Measurements from ENCODE around the gene OLAH. TPM values are rescaled to one million over a fixed set of nuclear protein-coding genes. Genes with fewer than 3 reads are reported as not detected.

OLAH gene
- total and polyA plus RNA-seq, 5 donors from 2014 or later, result not detected

GRCh38 chr10:15116225-15116624 is 72.5 kb downstream of the OLAH start:
- ATAC-seq (ENCODE audit: low read depth in 2 of 2) (no peak), DNase-seq (no peak)
- Mint-ChIP-seq H3K27ac (no peak overlapping the region), H3K36me3 (peaks cover 25% of the 10 kb centered on the region), H3K27me3 (no peaks in the 10 kb centered on the region), H3K4me1 (peaks cover 4 to 13% (median 6%) of the 10 kb centered on the region in 4 donors), H3K4me3 (no peak overlapping the region), H3K9me3 (no peaks in the 10 kb centered on the region)
- Histone ChIP-seq H3K9me3 (ENCODE audit: control insufficient read depth in 2 of 2, low read length in 2 of 2) (no peaks in the 10 kb centered on the region), H3K36me3 (ENCODE audit: control insufficient read depth, insufficient read depth, low read length) (peaks cover 69% of the 10 kb centered on the region), H3K27ac (ENCODE audit: insufficient read depth, low read length, poor library complexity, severe bottlenecking) (no peak overlapping the region), H3K4me1 (ENCODE audit: control insufficient read depth, insufficient read depth, low read length, poor library complexity, severe bottlenecking) (no peaks in the 10 kb centered on the region), H3K4me3 (ENCODE audit: low read depth, low read length) (no peak overlapping the region), H3K27me3 (ENCODE audit: control insufficient read depth, insufficient read depth, low read length) (no peaks in the 10 kb centered on the region)

- no peaks in the 10 kb centered on the region for H3K9me3 ChIP-seq (ENCODE audit: control insufficient read depth in 2 of 2, low read length in 2 of 2)
- H3K36me3 ChIP-seq (ENCODE audit: control insufficient read depth, insufficient read depth, low read length), result peaks cover 62% of the 10 kb centered on the region
- Mint-ChIP-seq H3K27me3 (no peaks in the 10 kb centered on the region), H3K4me1 (peaks cover 16 to 23% (median 17%) of the 10 kb centered on the region in 4 donors), H3K9me3 (no peaks in the 10 kb centered on the region), H3K27ac (no peak overlapping the region), H3K4me3 (no peak overlapping the region), H3K36me3 (peaks cover 17% of the 10 kb centered on the region)
- H3K27me3 ChIP-seq (ENCODE audit: control insufficient read depth, insufficient read depth, low read length), result no peaks in the 10 kb centered on the region
- ATAC-seq (ENCODE audit: low read depth in 2 of 2) (no peak), DNase-seq (no peak)
- H3K27ac ChIP-seq (ENCODE audit: insufficient read depth, low read length, poor library complexity, severe bottlenecking), result no peak overlapping the region
- no peak overlapping the region for H3K4me3 ChIP-seq (ENCODE audit: low read depth, low read length)
- H3K4me1 ChIP-seq (ENCODE audit: control insufficient read depth, insufficient read depth, low read length, poor library complexity, severe bottlenecking), result peaks cover 10% of the 10 kb centered on the region
These were observed 74.9 kb downstream of the OLAH start for GRCh38 chr10:15118615-15119014.

- Mint-ChIP-seq H3K36me3 (peaks cover 25% of the 10 kb centered on the region), H3K27me3 (no peaks in the 10 kb centered on the region), H3K27ac (no peak overlapping the region), H3K4me1 (peaks cover 23 to 27% (median 25%) of the 10 kb centered on the region in 4 donors), H3K4me3 (no peak overlapping the region), H3K9me3 (no peaks in the 10 kb centered on the region)
- no peak overlapping the region for H3K4me3 ChIP-seq (ENCODE audit: low read depth, low read length)
- DNase-seq (no peak), ATAC-seq (ENCODE audit: low read depth in 2 of 2) (no peak)
- H3K27me3 ChIP-seq (ENCODE audit: control insufficient read depth, insufficient read depth, low read length), result no peaks in the 10 kb centered on the region
- no peak overlapping the region for H3K27ac ChIP-seq (ENCODE audit: insufficient read depth, low read length, poor library complexity, severe bottlenecking)
- peaks cover 67% of the 10 kb centered on the region for H3K36me3 ChIP-seq (ENCODE audit: control insufficient read depth, insufficient read depth, low read length)
- H3K4me1 ChIP-seq (ENCODE audit: control insufficient read depth, insufficient read depth, low read length, poor library complexity, severe bottlenecking), result peaks cover 14% of the 10 kb centered on the region
- H3K9me3 ChIP-seq (ENCODE audit: control insufficient read depth in 2 of 2, low read length in 2 of 2), result no peaks in the 10 kb centered on the region
These were observed 76.8 kb downstream of the OLAH start for GRCh38 chr10:15120523-15120922.

GRCh38 chr10:15121707-15122106 is 78.0 kb downstream of the OLAH start:
- DNase-seq (no peak), ATAC-seq (ENCODE audit: low read depth in 2 of 2) (no peak)
- no peaks in the 10 kb centered on the region for H3K27me3 Mint-ChIP-seq
- Histone ChIP-seq H3K4me1 (ENCODE audit: control insufficient read depth, insufficient read depth, low read length, poor library complexity, severe bottlenecking) (peaks cover 14% of the 10 kb centered on the region), H3K27me3 (ENCODE audit: control insufficient read depth, insufficient read depth, low read length) (no peaks in the 10 kb centered on the region), H3K4me3 (ENCODE audit: low read depth, low read length) (no peak overlapping the region), H3K27ac (ENCODE audit: insufficient read depth, low read length, poor library complexity, severe bottlenecking) (no peak overlapping the region), H3K9me3 (ENCODE audit: control insufficient read depth in 2 of 2, low read length in 2 of 2) (no peaks in the 10 kb centered on the region), H3K36me3 (ENCODE audit: control insufficient read depth, insufficient read depth, low read length) (peaks cover 68% of the 10 kb centered on the region)
- H3K9me3 Mint-ChIP-seq, result peaks cover 0 to 1% (median 0%) of the 10 kb centered on the region in 7 donors
- H3K27ac Mint-ChIP-seq, result peak overlapping the region in 2 of 3 donors; percentile 80 to 82
- H3K4me3 Mint-ChIP-seq, result no peak overlapping the region
- peaks cover 29% of the 10 kb centered on the region for H3K36me3 Mint-ChIP-seq
- H3K4me1 Mint-ChIP-seq, result peaks cover 23 to 27% (median 24%) of the 10 kb centered on the region in 4 donors

GRCh38 chr10:15122477-15123030 is 78.8 kb downstream of the OLAH start:
- no peak overlapping the region for H3K4me3 ChIP-seq (ENCODE audit: low read depth, low read length)
- no peaks in the 10 kb centered on the region for H3K27me3 ChIP-seq (ENCODE audit: control insufficient read depth, insufficient read depth, low read length)
- H3K9me3 ChIP-seq (ENCODE audit: control insufficient read depth in 2 of 2, low read length in 2 of 2), result no peaks in the 10 kb centered on the region
- peaks cover 30% of the 10 kb centered on the region for H3K36me3 Mint-ChIP-seq
- no peak overlapping the region for H3K4me3 Mint-ChIP-seq
- H3K4me1 ChIP-seq (ENCODE audit: control insufficient read depth, insufficient read depth, low read length, poor library complexity, severe bottlenecking), result peaks cover 14% of the 10 kb centered on the region
- H3K36me3 ChIP-seq (ENCODE audit: control insufficient read depth, insufficient read depth, low read length), result peaks cover 65% of the 10 kb centered on the region
- DNase-seq, result peak in 1 of 3 donors; percentile 59
- peak overlapping the region; percentile 68 to 82 (median 80) for H3K27ac Mint-ChIP-seq
- peaks cover 23 to 27% (median 24%) of the 10 kb centered on the region in 4 donors for H3K4me1 Mint-ChIP-seq
- peak overlapping the region; percentile 44 for H3K27ac ChIP-seq (ENCODE audit: insufficient read depth, low read length, poor library complexity, severe bottlenecking)
- H3K9me3 Mint-ChIP-seq, result peaks cover 0 to 1% (median 0%) of the 10 kb centered on the region in 7 donors
- ATAC-seq (ENCODE audit: low read depth in 2 of 2), result peak; percentile 34 to 45
- no peaks in the 10 kb centered on the region for H3K27me3 Mint-ChIP-seq

Other genes starting within 250 kb of the OLAH start
- 1.7 TPM for gene CDNF, start 205.9 kb upstream of the OLAH start, total RNA-seq
- 1 to 10 TPM in 2 of 4 donors, under 1 TPM in 2; 0.32 to 2.1 (median 1.2) TPM for gene CDNF, start 205.9 kb upstream of the OLAH start, polyA plus RNA-seq
- gene HSPA14, start 205.6 kb upstream of the OLAH start, total RNA-seq, result 22.6 TPM
- 10 to 100 TPM; 16.0 to 26.7 (median 20.9) TPM for gene HSPA14, start 205.6 kb upstream of the OLAH start, polyA plus RNA-seq
- gene MSANTD7, start 205.6 kb upstream of the OLAH start, total RNA-seq, result 28.9 TPM
- gene MSANTD7, start 205.6 kb upstream of the OLAH start, polyA plus RNA-seq, result 10 to 100 TPM in 1 of 4 donors, 1 to 10 TPM in 3; 8.4 to 11.7 (median 9.8) TPM
- 4.3 TPM for gene SUV39H2, start 165.1 kb upstream of the OLAH start, total RNA-seq
- 1 to 10 TPM; 2.1 to 5.2 (median 3.7) TPM for gene SUV39H2, start 165.1 kb upstream of the OLAH start, polyA plus RNA-seq
- 24.6 TPM for gene DCLRE1C, start 89.8 kb upstream of the OLAH start, total RNA-seq
- 10 to 100 TPM; 18.5 to 30.5 (median 23.1) TPM for gene DCLRE1C, start 89.8 kb upstream of the OLAH start, polyA plus RNA-seq
- not detected for gene MEIG1, start 84.6 kb upstream of the OLAH start, total RNA-seq
- gene MEIG1, start 84.6 kb upstream of the OLAH start, polyA plus RNA-seq, result 1 to 10 TPM in 3 of 4 donors, under 1 TPM in 1; 0.83 to 1.7 (median 1.5) TPM
- 0.39 TPM for gene ACBD7, start 44.8 kb downstream of the OLAH start, total RNA-seq
- gene ACBD7, start 44.8 kb downstream of the OLAH start, polyA plus RNA-seq, result under 1 TPM in 2 of 4 donors, not detected in 2; 0.25 to 0.49 TPM
- 9.3 TPM for gene RPP38, start 53.4 kb downstream of the OLAH start, total RNA-seq
- 10 to 100 TPM; 19.6 to 38.7 (median 28.9) TPM for gene RPP38, start 53.4 kb downstream of the OLAH start, polyA plus RNA-seq
- gene NMT2, start 124.8 kb downstream of the OLAH start, total RNA-seq, result 47.8 TPM
- gene NMT2, start 124.8 kb downstream of the OLAH start, polyA plus RNA-seq, result 10 to 100 TPM; 37.1 to 50.3 (median 43.4) TPM